ENCODE data around the gene SLC26A9.

Gene SLC26A9

GRCh38 chr1:205972491-205973168, 29.4 kb upstream of the SLC26A9 start:
- no peak for DNase-seq (ENCODE audit: low read depth)

- DNase-seq (ENCODE audit: low read depth), result no peak
Measured at GRCh38 chr1:205972081-205972480, 28.8 kb upstream of the SLC26A9 start.

- DNase-seq (ENCODE audit: low read depth), result no peak
Measured at GRCh38 chr1:205971082-205971481, 27.8 kb upstream of the SLC26A9 start.

- DNase-seq (ENCODE audit: low read depth), result no peak
Measured at GRCh38 chr1:205970486-205970885, 27.2 kb upstream of the SLC26A9 start.

- no peak for DNase-seq (ENCODE audit: low read depth)
Measured at GRCh38 chr1:205969229-205969628, 26.0 kb upstream of the SLC26A9 start.

- DNase-seq (ENCODE audit: low read depth), result no peak
Measured at GRCh38 chr1:205967554-205968335, 24.5 kb upstream of the SLC26A9 start.

- no peak for DNase-seq (ENCODE audit: low read depth)
Measured at GRCh38 chr1:205965036-205965884, 22.0 kb upstream of the SLC26A9 start.

- DNase-seq (ENCODE audit: low read depth), result peak; percentile 30
Measured at GRCh38 chr1:205963352-205964155, 20.3 kb upstream of the SLC26A9 start.

- DNase-seq (ENCODE audit: low read depth), result no peak
Measured at GRCh38 chr1:205962821-205963221, 19.6 kb upstream of the SLC26A9 start.

GRCh38 chr1:205961991-205962820, 18.9 kb upstream of the SLC26A9 start:
- no peak for DNase-seq (ENCODE audit: low read depth)

- no peak for DNase-seq (ENCODE audit: low read depth)
Measured at GRCh38 chr1:205961405-205961804, 18.1 kb upstream of the SLC26A9 start.

- no peak for DNase-seq (ENCODE audit: low read depth)
Measured at GRCh38 chr1:205959789-205960188, 16.5 kb upstream of the SLC26A9 start.

- no peak for DNase-seq (ENCODE audit: low read depth)
Measured at GRCh38 chr1:205955499-205955898, 12.2 kb upstream of the SLC26A9 start.

- no peak for DNase-seq (ENCODE audit: low read depth)
Measured at GRCh38 chr1:205954819-205955404, 11.7 kb upstream of the SLC26A9 start.

GRCh38 chr1:205951746-205952145, 8.5 kb upstream of the SLC26A9 start:
- DNase-seq (ENCODE audit: low read depth), result no peak

GRCh38 chr1:205950826-205951549, 7.7 kb upstream of the SLC26A9 start:
- no peak for DNase-seq (ENCODE audit: low read depth)

- no peak for DNase-seq (ENCODE audit: low read depth)
Measured at GRCh38 chr1:205950280-205950679, 7.0 kb upstream of the SLC26A9 start.

GRCh38 chr1:205949753-205950152, 6.5 kb upstream of the SLC26A9 start:
- DNase-seq (ENCODE audit: low read depth), result no peak

- DNase-seq (ENCODE audit: low read depth), result no peak
Measured at GRCh38 chr1:205948886-205949285, 5.6 kb upstream of the SLC26A9 start.

- no peak for DNase-seq (ENCODE audit: low read depth)
Measured at GRCh38 chr1:205948039-205948438, 4.8 kb upstream of the SLC26A9 start.
